DND-41 (cell line): ENCODE results near the gene AJM1.
"Not testable (repeated sequence)": the region's sequence is repeated elsewhere in the genome, so short reads cannot be mapped to it uniquely, and the experiment has no call there.

Experiments
- ATAC-seq: fragments of 200-7000 bp; cut with Tn5 transposase; 3 replicates; pipeline ENCODE4 v1.9.1; 2021; ENCODE audit warnings: low read depth; ENCODE audit not compliant: insufficient read depth
- DNase-seq: peaks from one replicate; pipeline ENCODE4 v3.0.0-alpha.2; 2020
- H2AFZ ChIP-seq: 2 replicates; pipeline ENCODE4 v1.6.0; 2012; ENCODE audit warnings: low read depth, low read length
- H3K27ac ChIP-seq: 2 replicates; pipeline ENCODE4 v1.5.1; 2012; ENCODE audit warnings: low read length, inconsistent platforms
- H3K27me3 ChIP-seq: fragments of 200-600 bp; sonication (generic); 2 replicates; pipeline ENCODE4 v1.6.0; 2012; ENCODE audit warnings: low read length, mild to moderate bottlenecking, inconsistent platforms; ENCODE audit not compliant: insufficient read depth, poor library complexity
- H3K36me3 ChIP-seq: 2 replicates; pipeline ENCODE4 v1.5.1; 2012; ENCODE audit warnings: low read length, inconsistent platforms; ENCODE audit not compliant: insufficient read depth
- H3K4me1 ChIP-seq: 2 replicates; pipeline ENCODE4 v1.5.1; 2012; ENCODE audit warnings: mild to moderate bottlenecking, low read length; ENCODE audit not compliant: insufficient read depth
- H3K4me2 ChIP-seq: 2 replicates; pipeline ENCODE4 v1.6.0; 2012; ENCODE audit warnings: mild to moderate bottlenecking, moderate library complexity, low read length, inconsistent platforms; ENCODE audit not compliant: insufficient read depth
- H3K4me3 ChIP-seq, 2 experiments: fragments of 200-600 bp in 1 of 2; shearing (Covaris generic) in 1 of 2; 2 replicates each; pipeline ENCODE4 v1.5.1; 2012 to 2016; ENCODE audit warnings: inconsistent platforms in 2 of 2, low read length in 2 of 2, mild to moderate bottlenecking in 2 of 2, low read depth in 1 of 2, moderate library complexity in 1 of 2
- H3K79me2 ChIP-seq: 2 replicates; pipeline ENCODE4 v1.6.0; 2012; ENCODE audit warnings: low read length, inconsistent platforms; ENCODE audit not compliant: insufficient read depth
- H3K9ac ChIP-seq: 2 replicates; pipeline ENCODE4 v1.6.0; 2012; ENCODE audit warnings: low read depth, mild to moderate bottlenecking, inconsistent platforms, low read length, moderate library complexity
- H3K9me3 ChIP-seq: 2 replicates; pipeline ENCODE4 v1.5.1; 2012; ENCODE audit warnings: low read length, moderate library complexity, mild to moderate bottlenecking, inconsistent platforms; ENCODE audit not compliant: insufficient read depth, severe bottlenecking
- H4K20me1 ChIP-seq: 2 replicates; pipeline ENCODE4 v1.6.0; 2012; ENCODE audit warnings: low read length; ENCODE audit not compliant: insufficient read depth
- EZH2 ChIP-seq: IDR thresholded peaks from 3 replicates; pipeline ENCODE4 v1.6.1; 2012; ENCODE audit warnings: borderline replicate concordance, low read depth, mild to moderate bottlenecking, moderate library complexity, low read length, inconsistent platforms; ENCODE audit not compliant: severe bottlenecking
- TF ChIP-seq, protein P1 (sequence below): IDR thresholded peaks from 2 replicates; pipeline ENCODE4 v1.5.1; 2012; ENCODE audit warnings: borderline replicate concordance, low read length, moderate library complexity, mild to moderate bottlenecking; ENCODE audit not compliant: poor library complexity, severe bottlenecking; ENCODE audit errors: extremely low read depth

The AJM1 gene

GRCh38 chr9:136880651-136881050 is 38.4 kb downstream of the AJM1 start:
- Histone ChIP-seq H3K27me3 (no peaks in the 10 kb centered on the region), H3K36me3 (peaks cover 6% of the 10 kb centered on the region; the same call in 1 of the 2 replicates), H3K4me2 (no peak overlapping the region), H4K20me1 (no peaks in the 10 kb centered on the region), H3K4me3 (no peak overlapping the region), H3K4me1 (peaks cover 10% of the 10 kb centered on the region), H3K27ac (no peak overlapping the region), H3K79me2 (peaks cover 6% of the 10 kb centered on the region), H3K9ac (no peak overlapping the region), H2AFZ (no peak overlapping the region), H3K9me3 (no peaks in the 10 kb centered on the region)
- ATAC-seq, result no peak
- no peak for DNase-seq
- TF ChIP-seq, protein P1, sequence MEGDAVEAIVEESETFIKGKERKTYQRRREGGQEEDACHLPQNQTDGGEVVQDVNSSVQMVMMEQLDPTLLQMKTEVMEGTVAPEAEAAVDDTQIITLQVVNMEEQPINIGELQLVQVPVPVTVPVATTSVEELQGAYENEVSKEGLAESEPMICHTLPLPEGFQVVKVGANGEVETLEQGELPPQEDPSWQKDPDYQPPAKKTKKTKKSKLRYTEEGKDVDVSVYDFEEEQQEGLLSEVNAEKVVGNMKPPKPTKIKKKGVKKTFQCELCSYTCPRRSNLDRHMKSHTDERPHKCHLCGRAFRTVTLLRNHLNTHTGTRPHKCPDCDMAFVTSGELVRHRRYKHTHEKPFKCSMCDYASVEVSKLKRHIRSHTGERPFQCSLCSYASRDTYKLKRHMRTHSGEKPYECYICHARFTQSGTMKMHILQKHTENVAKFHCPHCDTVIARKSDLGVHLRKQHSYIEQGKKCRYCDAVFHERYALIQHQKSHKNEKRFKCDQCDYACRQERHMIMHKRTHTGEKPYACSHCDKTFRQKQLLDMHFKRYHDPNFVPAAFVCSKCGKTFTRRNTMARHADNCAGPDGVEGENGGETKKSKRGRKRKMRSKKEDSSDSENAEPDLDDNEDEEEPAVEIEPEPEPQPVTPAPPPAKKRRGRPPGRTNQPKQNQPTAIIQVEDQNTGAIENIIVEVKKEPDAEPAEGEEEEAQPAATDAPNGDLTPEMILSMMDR, result no peak
- TF ChIP-seq EZH2, result no peak

- H2AFZ ChIP-seq, result no peak overlapping the region
- H3K27ac ChIP-seq, result no peak overlapping the region
- H3K4me2 ChIP-seq, result no peak overlapping the region
- no peak overlapping the region for H3K4me3 ChIP-seq
- no peak for DNase-seq
- no peak for TF ChIP-seq EZH2
- TF ChIP-seq, protein P1, result no peak
- no peaks in the 10 kb centered on the region for H4K20me1 ChIP-seq
- peaks cover 10% of the 10 kb centered on the region for H3K4me1 ChIP-seq
- no peak overlapping the region for H3K9ac ChIP-seq
- peaks cover 8% of the 10 kb centered on the region for H3K79me2 ChIP-seq
- no peaks in the 10 kb centered on the region for H3K27me3 ChIP-seq
- H3K36me3 ChIP-seq, result peaks cover 6% of the 10 kb centered on the region; the same call in 1 of the 2 replicates
- ATAC-seq, result no peak
- H3K9me3 ChIP-seq, result no peaks in the 10 kb centered on the region
Observed at GRCh38 chr9:136881691-136882108, 39.4 kb downstream of the AJM1 start.

- no peaks in the 10 kb centered on the region for H3K27me3 ChIP-seq
- H3K27ac ChIP-seq, result no peak overlapping the region; the same call in 1 of the 2 replicates
- no peaks in the 10 kb centered on the region for H3K9me3 ChIP-seq
- peaks cover 14% of the 10 kb centered on the region for H3K4me1 ChIP-seq
- peaks cover 10% of the 10 kb centered on the region; the same call in 1 of the 2 replicates for H3K36me3 ChIP-seq
- TF ChIP-seq, protein P1, result no peak
- TF ChIP-seq EZH2, result no peak
- peaks cover 6% of the 10 kb centered on the region for H4K20me1 ChIP-seq
- H3K4me3 ChIP-seq, result no peak overlapping the region
- no peak overlapping the region for H3K4me2 ChIP-seq
- DNase-seq (peak; percentile 51), ATAC-seq (no peak)
- no peak overlapping the region for H3K9ac ChIP-seq
- H3K79me2 ChIP-seq, result peaks cover 14% of the 10 kb centered on the region
- H2AFZ ChIP-seq, result no peak overlapping the region
Observed at GRCh38 chr9:136882109-136882946, 40.0 kb downstream of the AJM1 start.

DNA sequence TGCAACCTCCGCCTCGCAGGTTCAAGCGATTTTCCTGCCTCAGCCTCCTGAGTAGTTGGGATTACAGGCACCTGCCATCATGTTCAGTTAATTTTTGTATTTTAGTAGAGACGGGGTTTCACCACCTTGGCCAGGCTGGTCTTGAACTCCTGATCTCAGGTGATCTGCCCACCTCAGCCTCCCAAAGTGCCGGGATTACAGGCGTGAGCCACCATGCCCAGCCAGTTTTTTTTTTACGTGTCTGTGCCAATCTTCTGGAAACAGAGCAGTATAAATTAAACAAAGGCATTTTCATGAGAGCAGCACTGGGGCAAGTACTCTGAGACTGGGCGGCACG is 40.6 kb downstream of the AJM1 start:
- H3K4me1 ChIP-seq, result peaks cover 18% of the 10 kb centered on the region
- not testable (repeated sequence) for H3K9ac ChIP-seq, H3K36me3 ChIP-seq, DNase-seq, H3K4me3 ChIP-seq, ATAC-seq, H3K27ac ChIP-seq, H4K20me1 ChIP-seq, H3K9me3 ChIP-seq, H2AFZ ChIP-seq, H3K4me2 ChIP-seq, H3K27me3 ChIP-seq
- peaks cover 20% of the 10 kb centered on the region for H3K79me2 ChIP-seq

- peaks cover 15% of the 10 kb centered on the region for H3K36me3 ChIP-seq
- H2AFZ ChIP-seq, ATAC-seq, DNase-seq, H3K27me3 ChIP-seq, H3K9ac ChIP-seq, H3K4me2 ChIP-seq, H3K9me3 ChIP-seq, H3K4me3 ChIP-seq, H3K27ac ChIP-seq: not testable (repeated sequence)
- peaks cover 13% of the 10 kb centered on the region for H4K20me1 ChIP-seq
- peaks cover 28% of the 10 kb centered on the region for H3K79me2 ChIP-seq
- peaks cover 24% of the 10 kb centered on the region for H3K4me1 ChIP-seq
Observed at GRCh38 chr9:136883670-136884069, 41.4 kb downstream of the AJM1 start.
